Endothelial cell of umbilical vein (primary cell): ENCODE data around the gene FUZ. TPM values are rescaled to one million over a fixed set of nuclear protein-coding genes. Genes with fewer than 3 reads are reported as not detected.

Source experiments
- BruUV-seq: library from RNA; stranded (reverse); fragments of 400-500 nt; replicated peaks from 2 replicates; lab custom pipeline; 2021; lab: Mats Ljungman, UMichigan
- CTCF ChIA-PET: fragments of 300-600, 350-600 bp; sonication (Branson Sonifier 250); formaldehyde crosslinking; loops from one replicate; lab custom pipeline; 2021; ENCODE audit warnings: antibody characterized with exemption, inconsistent platforms; lab: Charles Lee
- POLR2A ChIA-PET: fragments of 300-600, 350-600 bp; sonication (Branson Sonifier 250); formaldehyde crosslinking; loops from one replicate; lab custom pipeline; 2021; ENCODE audit warnings: antibody characterized with exemption, inconsistent platforms; lab: Charles Lee
- DNase-seq: peaks from one replicate; pipeline ENCODE4 v3.0.0-alpha.2; 2011; ENCODE audit warnings: low read depth, low spot score
- FAIRE-seq: peaks from 2 replicates; lab custom pipeline; 2011; peaks lifted over from hg19 to GRCh38; lab: Jason Lieb, UNC
- H2AFZ ChIP-seq: 2 replicates; pipeline ENCODE4 v1.6.0; 2012; ENCODE audit warnings: low read depth, low read length, control low read depth, inconsistent platforms
- H3K27ac ChIP-seq: 2 replicates; pipeline ENCODE4 v1.5.1; 2011; ENCODE audit warnings: low read depth, mild to moderate bottlenecking, control low read depth, low read length, moderate library complexity; ENCODE audit not compliant: insufficient read depth
- H3K27me3 ChIP-seq, 2 experiments: 2 replicates each; pipeline versions ENCODE4 v1.6.0 to v1.6.1; 2011; ENCODE audit warnings: low read length in 2 of 2, mixed read lengths in 1 of 2; ENCODE audit not compliant: control insufficient read depth in 2 of 2, insufficient read depth in 2 of 2
- H3K36me3 ChIP-seq, 2 experiments: 2 replicates in 1 of 2; 3 replicates in 1 of 2; pipeline ENCODE4 v1.5.1; 2011; ENCODE audit warnings: low read length in 2 of 2, mild to moderate bottlenecking in 1 of 2, moderate library complexity in 1 of 2; ENCODE audit not compliant: control insufficient read depth in 2 of 2, insufficient read depth in 2 of 2; ENCODE audit errors: extremely low read depth in 1 of 2
- H3K4me1 ChIP-seq: 3 replicates; pipeline ENCODE4 v1.5.1; 2011; ENCODE audit warnings: mild to moderate bottlenecking, low read length; ENCODE audit not compliant: control insufficient read depth, insufficient read depth; ENCODE audit errors: extremely low read depth
- H3K4me2 ChIP-seq: 2 replicates; pipeline ENCODE4 v1.6.1; 2011; ENCODE audit warnings: low read length, control low read depth, mixed read lengths; ENCODE audit not compliant: insufficient read depth
- H3K4me3 ChIP-seq, 3 experiments: fragments of 200-600 bp in 1 of 3; sonication (generic), shearing (Covaris generic) in 1 of 3; replicated peaks in 1 of 3; 2 replicates each; pipeline ENCODE4 v1.5.1; 2011 to 2016; ENCODE audit warnings: control low read depth in 3 of 3, low read length in 3 of 3, mild to moderate bottlenecking in 2 of 3, inconsistent platforms in 1 of 3, low read depth in 1 of 3, moderate library complexity in 1 of 3; ENCODE audit not compliant: insufficient read depth in 1 of 3
- H3K79me2 ChIP-seq: 2 replicates; pipeline ENCODE4 v1.6.0; 2012; ENCODE audit warnings: low read length, inconsistent platforms; ENCODE audit not compliant: control insufficient read depth, insufficient read depth
- H3K9ac ChIP-seq: replicated peaks from 2 replicates; pipeline ENCODE3; 2011; ENCODE audit warnings: low read length, control low read depth; ENCODE audit not compliant: insufficient read depth; ENCODE audit errors: extremely low read depth
- H3K9me1 ChIP-seq: replicated peaks from 3 replicates; pipeline ENCODE4 v1.6.0; 2011; ENCODE audit warnings: mild to moderate bottlenecking, low read length; ENCODE audit not compliant: control insufficient read depth, insufficient read depth; ENCODE audit errors: extremely low read depth
- H3K9me3 ChIP-seq: replicated peaks from 2 replicates; pipeline ENCODE4 v1.5.1; 2012; ENCODE audit warnings: low read length, inconsistent platforms; ENCODE audit not compliant: control insufficient read depth, insufficient read depth
- H4K20me1 ChIP-seq: replicated peaks from 2 replicates; pipeline ENCODE3; 2011; ENCODE audit warnings: mild to moderate bottlenecking, low read length; ENCODE audit not compliant: control insufficient read depth, insufficient read depth; ENCODE audit errors: extremely low read depth
- CTCF ChIP-seq, 2 donors: IDR thresholded peaks; 1 replicate in 1 of 2; 2 replicates in 1 of 2; pipeline ENCODE4 v1.5.1; 2011; ENCODE audit warnings: low read length in 2 of 2, mild to moderate bottlenecking in 2 of 2, moderate library complexity in 2 of 2, control low read depth in 1 of 2, inconsistent platforms in 1 of 2, low read depth in 1 of 2; ENCODE audit not compliant: insufficient read depth in 1 of 2; ENCODE audit errors: extremely low read depth in 1 of 2
- EZH2 ChIP-seq: IDR thresholded peaks from 2 replicates; pipeline ENCODE4 v1.6.1; 2012; ENCODE audit warnings: borderline replicate concordance, low read depth, mild to moderate bottlenecking, moderate library complexity, low read length, inconsistent platforms; ENCODE audit not compliant: severe bottlenecking
- FOS ChIP-seq: IDR thresholded peaks from 2 replicates; pipeline ENCODE4 v1.6.1; 2011; ENCODE audit warnings: mild to moderate bottlenecking, low read length, moderate library complexity, borderline replicate concordance; ENCODE audit not compliant: insufficient read depth
- GATA2 ChIP-seq: IDR thresholded peaks from 2 replicates; pipeline ENCODE4 v1.7.0; 2011; ENCODE audit warnings: low read depth, mild to moderate bottlenecking, moderate library complexity, mixed read lengths, low read length; ENCODE audit not compliant: insufficient read length, insufficient read depth
- JUN ChIP-seq: IDR thresholded peaks from 2 replicates; pipeline ENCODE4 v1.6.1; 2011; ENCODE audit warnings: borderline replicate concordance, low read depth; ENCODE audit not compliant: insufficient read length, insufficient read depth
- MAX ChIP-seq: IDR thresholded peaks from 2 replicates; pipeline ENCODE4 v1.6.1; 2011; ENCODE audit not compliant: insufficient read depth, insufficient read length
- MYC ChIP-seq: IDR thresholded peaks from one replicate; pipeline ENCODE4 v1.6.1; 2011; ENCODE audit warnings: mild to moderate bottlenecking, low read depth, low read length
- POLR2A ChIP-seq: IDR thresholded peaks from 2 replicates; pipeline ENCODE4 v1.6.1; 2012; ENCODE audit warnings: low read depth, mild to moderate bottlenecking, control low read depth, low read length
- POLR2AphosphoS5 ChIP-seq: IDR thresholded peaks from 2 replicates; pipeline ENCODE4 v1.6.1; 2012; ENCODE audit warnings: low read depth, mild to moderate bottlenecking, control low read depth, low read length, moderate library complexity; ENCODE audit not compliant: insufficient read depth
- dilution Hi-C: fragments of 300-500 bp; cut with MboI; formaldehyde crosslinking; loops from one replicate; pipeline ENCODE4 v1.15.0; 2019; ENCODE audit warnings: low sequenced_read_pairs; ENCODE audit not compliant: extremely low pct_ligation_motif_present
- intact Hi-C: fragments of 100-400 bp; cut with micrococcal nuclease; formaldehyde crosslinking; loops from one replicate; pipeline ENCODE4 v1.10.0; 2022
- polyA plus RNA-seq, 4 experiments: library from polyadenylated mRNA; depleted of rRNA in 3 of 4; stranded (reverse) in 3 of 4; unstranded in 1 of 4; fragments of >200 nt; gene quantifications; 2 replicates each; pipeline versions ENCODE4 v1.2.1 to v1.2.3, GENCODE V29; 2011 to 2012; ENCODE audit warnings: missing spikeins in 1 of 4
- total RNA-seq: library from RNA; stranded (reverse); gene quantifications from 2 replicates; pipeline ENCODE4 v1.2.3, GENCODE V29; 2021

Gene FUZ
- total and polyA plus RNA-seq, 2 donors (not counting 3 experiments of a cell fraction or from before 2014, with no cell fraction given) = 12.3 to 14.0 TPM

- intact Hi-C loops (no loop called here), dilution Hi-C loops (no loop called here)
- Histone ChIP-seq H3K79me2 (no peaks in the 10 kb centered on the region), H3K9me1 (no peaks in the 10 kb centered on the region), H3K9ac (no peak overlapping the region), H3K9me3 (no peaks in the 10 kb centered on the region), H3K27ac (no peak overlapping the region), H3K36me3 (peaks cover 11 to 63% of the 10 kb centered on the region in 2 experiments), H2AFZ (no peak overlapping the region), H3K27me3 (no peaks in the 10 kb centered on the region), H3K4me1 (peaks cover 8% of the 10 kb centered on the region), H3K4me3 (no peak overlapping the region), H3K4me2 (no peak overlapping the region), H4K20me1 (no peaks in the 10 kb centered on the region)
- ChIA-PET CTCF (interaction anchor here (1.5 kb wide), 1 partner anchor 9 kb away, joined by 7 read pairs; no protein-coding TSS in a partner anchor), POLR2A (no interaction called here)
- TF ChIP-seq MYC (no peak), JUN (no peak), CTCF (IDR thresholded peaks at IDR 0.05; ENCODE audit: extremely low read depth in 1 of 2, insufficient read depth in 1 of 2, low read depth in 1 of 2, low read length in 2 of 2) (no peak), POLR2A (no peak), GATA2 (no peak), MAX (no peak), EZH2 (no peak), FOS (no peak), POLR2AphosphoS5 (no peak)
- no TSS peak for BruUV-seq
- FAIRE-seq (no peak), DNase-seq (no peak)
Observed at GRCh38 chr19:49831592-49831991, 18.5 kb upstream of the FUZ start.
